HG02642 (cell line): ENCODE measurements around the gene GAA.
"Not testable (repeated sequence)": the region's sequence is repeated elsewhere in the genome, so short reads cannot be mapped to it uniquely, and the experiment has no call there.

ENCODE experiments used
- ATAC-seq: cut with Tn5 transposase; IDR thresholded peaks from one replicate; pipeline ENCODE4 v1.9.1; 2021; ENCODE audit warnings: mild to moderate bottlenecking; ENCODE audit not compliant: unreplicated experiment, poor library complexity

Gene GAA

DNA sequence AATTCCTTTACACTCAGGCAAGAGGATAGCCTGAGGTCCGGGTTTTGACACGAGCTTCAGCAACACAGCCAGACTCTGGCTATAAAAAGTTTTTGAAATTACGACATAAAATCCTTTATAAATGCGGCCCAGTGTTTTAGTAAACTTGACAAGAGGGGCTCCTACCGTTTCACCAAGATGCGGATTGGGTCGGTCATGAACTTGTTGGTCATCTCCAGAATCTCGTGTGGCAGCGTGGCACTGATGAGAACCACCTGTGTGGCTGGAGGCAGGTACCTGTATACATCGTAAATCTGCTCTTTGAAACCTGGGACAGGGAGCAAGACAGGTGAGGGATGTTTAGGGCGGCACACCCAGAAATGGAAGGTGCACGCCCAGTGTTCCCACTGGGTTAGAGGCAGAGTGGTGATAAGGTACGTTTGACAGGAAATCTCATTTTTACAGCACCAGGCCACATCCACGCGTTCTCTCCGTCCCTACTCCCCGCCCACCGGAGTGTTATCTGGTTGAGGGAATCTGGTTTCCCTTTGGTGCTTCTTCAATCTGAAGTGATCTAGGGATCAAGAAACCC, 37.6 kb downstream of the GAA start:
- no peak for ATAC-seq

DNA sequence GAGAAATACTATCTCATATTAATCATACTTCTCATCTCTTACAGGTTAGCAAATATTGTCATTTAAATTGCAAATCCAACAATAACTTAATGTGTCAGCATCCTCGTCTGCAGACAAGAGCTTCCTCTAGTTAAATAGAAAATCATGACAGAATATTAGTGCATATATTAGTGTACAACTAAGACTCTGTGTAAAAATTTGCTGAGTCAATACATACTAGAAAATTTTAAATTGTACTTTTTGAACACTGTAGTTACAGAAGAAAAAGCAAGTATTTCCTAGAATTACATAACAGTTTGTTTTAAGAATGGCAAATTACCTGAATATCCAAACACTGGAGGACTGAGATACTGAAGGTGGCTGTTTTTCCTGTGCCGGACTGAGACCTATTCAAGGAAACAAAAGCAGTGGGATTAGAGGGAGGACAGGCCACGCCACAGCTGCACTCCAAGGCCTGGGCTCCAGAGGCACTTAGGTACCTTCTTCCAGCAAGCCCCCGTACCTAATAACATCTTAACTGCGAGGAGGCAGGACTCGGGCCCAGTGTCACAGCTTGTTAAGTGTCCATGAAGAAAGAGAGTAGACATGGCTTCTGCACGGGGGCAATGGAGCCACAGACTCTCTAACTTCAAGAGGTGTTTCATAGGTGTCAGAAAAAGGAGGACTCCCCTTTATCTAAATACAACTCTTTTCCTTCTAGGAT, 40.2 kb downstream of the GAA start:
- ATAC-seq, result no peak

DNA sequence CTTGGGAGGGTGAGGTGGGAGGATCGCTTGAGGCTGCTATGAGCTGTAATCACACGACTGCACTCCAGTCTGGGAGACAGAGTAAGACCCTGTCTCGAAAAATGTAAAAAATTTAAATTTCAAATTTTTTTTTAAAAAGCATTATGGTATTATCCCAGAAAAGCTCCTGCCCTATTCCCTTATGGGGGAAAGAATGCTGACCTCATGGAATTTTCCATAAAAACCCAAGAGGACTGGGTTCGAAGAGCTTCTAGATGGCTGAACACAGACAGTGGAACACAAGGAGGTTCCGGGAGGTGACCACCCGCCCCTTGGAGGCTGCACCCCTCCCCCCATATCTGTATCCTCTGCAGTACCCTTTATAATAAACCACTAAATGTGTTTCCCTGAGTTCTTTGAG, 41.5 kb downstream of the GAA start:
- no peak for ATAC-seq

DNA sequence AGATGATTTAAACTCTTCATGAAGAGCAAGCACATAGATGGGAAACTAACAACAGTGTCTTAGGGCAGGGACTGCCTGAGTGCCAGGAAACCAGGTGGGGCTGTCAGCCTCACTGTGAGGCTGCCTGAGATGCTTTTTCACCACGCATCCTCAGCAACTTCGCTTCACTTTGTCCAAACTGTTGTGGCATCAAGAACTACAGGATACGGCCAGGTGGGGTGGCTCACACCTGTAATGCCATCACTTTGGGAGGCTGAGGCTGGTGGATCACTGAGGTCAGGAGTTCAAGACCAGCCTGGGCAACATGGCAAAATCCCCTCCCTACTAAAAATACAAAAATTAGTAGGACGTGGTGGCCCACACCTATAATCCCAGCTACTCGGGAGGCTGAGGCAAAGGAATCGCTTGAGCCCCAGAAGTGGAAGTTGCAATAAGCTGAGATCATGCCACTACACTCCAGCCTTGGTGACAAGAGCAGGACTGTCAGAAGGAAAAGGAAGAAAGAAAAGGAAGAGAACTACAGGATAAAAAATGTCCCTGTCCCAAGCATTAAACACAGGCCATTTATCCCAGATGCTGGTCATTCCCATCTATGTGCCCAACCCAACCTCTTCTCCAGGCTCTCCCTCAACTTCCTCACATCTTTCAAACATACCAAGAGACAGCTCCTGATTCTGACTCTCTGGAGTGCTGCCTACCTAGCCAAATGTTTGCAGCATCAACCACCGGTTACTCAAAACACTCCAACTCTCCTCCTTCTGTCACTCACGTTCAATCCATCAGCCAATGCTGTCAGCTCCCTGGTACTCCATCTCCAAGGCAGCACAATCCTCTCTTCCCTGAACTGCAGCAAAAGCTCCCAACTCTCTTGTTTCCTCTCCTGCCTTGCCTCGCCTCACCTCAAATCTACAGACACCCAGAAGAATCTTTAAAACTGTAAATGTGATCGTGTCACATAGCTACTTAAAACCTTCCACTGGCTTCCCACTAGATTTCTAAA, 44.0 kb downstream of the GAA start:
- ATAC-seq, result no peak

DNA sequence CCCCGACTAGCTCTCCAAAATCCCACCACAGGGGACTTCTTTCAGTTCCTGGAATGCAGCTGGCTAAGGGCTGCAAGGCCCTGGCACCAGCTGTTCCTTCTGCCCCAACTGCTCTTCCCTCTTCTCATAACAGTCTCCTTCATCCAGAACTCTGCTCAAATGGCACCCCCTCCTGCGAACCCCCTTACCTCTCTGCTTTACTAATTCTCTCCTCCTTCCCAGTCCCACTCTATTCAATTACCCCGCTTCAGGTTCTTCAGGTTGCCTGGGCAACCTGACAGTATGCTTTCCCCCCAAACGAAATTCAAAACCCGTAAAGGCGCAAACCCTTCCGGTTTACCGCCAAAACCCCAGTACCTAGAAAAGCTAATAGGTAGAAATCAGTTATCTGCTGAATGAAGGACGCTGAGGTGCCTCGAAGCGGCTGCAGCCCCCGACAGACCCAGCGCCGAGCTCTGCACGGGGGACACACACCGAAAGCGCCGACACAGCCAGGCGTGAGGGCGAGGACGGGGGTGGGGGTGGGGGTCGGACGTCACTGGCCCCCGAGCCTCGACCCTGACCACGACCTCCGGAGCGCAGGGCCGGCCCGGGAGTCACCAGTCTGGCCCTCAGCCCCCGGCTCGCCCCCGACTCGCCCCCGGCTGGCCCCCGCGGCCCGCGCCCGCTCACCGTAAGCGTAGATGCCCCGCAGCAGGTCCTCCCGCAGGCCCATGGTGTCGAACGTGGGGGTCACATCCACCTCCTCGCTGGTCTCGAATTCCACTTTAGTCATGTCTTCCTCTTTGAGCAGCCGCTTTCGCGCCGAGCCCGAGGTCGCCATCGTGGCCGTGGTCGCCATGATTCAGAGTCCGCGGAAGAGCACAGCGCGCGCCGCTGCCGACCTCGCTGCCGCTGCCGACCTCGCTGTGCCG, 45.0 kb downstream of the GAA start:
- ATAC-seq, result peak; percentile 34

DNA sequence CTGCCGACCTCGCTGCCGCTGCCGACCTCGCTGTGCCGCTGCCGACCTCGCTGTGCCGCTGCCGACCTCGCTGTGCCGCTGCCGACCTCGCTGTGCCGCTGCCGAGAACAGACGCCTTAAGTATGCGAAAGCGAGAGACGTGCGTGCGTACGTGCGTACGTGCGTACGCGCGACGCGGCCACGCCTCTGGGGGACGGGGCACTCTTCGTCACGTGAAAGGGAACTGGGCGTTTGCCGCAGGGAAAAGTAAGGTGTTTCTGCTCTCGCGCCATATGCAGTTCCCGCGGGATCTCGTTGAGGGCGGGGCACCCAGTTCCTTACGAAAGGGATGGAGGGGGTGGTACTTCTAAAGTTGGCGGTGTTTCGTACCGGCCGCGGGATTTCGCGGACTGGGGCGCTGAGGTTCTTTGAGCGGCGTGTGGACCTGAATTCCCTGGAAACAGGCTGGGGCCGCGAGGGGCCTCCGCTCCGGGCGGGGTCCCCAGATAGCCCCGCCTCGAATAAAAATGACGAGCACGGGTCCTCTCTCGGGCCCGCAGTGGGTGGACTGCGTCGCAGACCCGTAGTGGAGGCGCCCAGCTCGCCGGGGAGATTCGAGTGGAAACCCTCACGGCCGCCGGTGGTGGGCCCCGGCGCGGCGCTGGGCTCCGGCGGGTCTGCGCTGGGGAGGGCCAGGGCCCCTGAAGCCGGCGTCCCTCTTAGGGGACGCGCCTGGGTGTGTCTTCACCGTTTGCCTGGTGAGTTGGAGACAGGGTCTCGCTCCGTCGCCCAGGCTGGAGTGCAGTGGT, 45.8 kb downstream of the GAA start, which contains the start of gene EIF4A3:
TSS of gene EIF4A3 (minus strand) at position 94 of the 788 bp plus-strand sequence. CDS start 167 bp downstream, outside the sequence.
- peak; percentile 84 for ATAC-seq

DNA sequence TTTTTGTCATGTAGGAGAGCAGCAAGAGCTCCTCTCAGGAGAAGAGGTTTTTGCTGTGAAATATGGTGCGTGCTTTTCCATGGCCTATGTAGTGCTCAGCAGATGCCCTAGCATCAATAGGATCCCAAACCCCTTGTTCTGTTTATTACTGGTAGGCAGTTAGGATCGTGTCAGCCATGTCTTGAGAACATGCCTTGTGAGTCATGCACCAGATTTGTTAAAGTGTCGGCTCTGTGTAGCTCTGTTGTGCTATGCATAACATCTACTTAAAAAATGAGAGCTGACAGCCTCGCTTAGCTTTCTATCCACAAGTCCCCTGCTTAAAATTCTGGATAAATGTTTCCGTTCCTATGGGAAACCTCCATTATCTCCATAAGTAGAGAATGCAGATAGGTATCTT, 50.0 kb downstream of the GAA start:
- ATAC-seq, result no peak

DNA sequence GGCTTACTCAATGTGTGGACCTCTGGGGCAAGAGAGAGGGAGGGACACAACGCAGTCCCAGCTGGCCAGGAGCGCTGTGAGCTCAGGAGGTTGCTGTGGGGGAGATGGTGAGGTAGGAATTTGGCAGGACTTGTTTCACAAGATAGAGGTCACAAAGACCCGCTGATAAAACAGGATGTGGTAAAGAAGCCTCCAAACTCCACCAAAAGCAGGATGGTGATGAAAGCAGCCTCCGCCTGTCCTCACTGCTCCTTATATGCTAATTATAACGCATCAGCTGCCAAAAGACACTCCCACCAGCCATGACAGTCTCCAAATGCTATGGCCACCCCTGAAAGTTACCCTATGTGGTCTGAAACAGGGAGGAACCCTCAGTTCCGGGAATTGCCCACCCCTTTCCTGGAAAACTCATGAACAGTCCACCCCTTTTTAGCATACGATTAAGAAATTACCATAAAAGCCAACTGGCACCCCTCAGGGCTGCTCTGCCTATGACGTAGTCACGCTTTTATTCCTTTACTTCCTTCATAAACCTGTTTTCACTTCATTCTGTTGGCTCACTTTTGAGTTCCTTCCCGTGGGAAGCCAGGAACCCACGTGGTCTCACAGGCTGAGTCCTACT, 50.8 kb downstream of the GAA start:
- ATAC-seq, result no peak

DNA sequence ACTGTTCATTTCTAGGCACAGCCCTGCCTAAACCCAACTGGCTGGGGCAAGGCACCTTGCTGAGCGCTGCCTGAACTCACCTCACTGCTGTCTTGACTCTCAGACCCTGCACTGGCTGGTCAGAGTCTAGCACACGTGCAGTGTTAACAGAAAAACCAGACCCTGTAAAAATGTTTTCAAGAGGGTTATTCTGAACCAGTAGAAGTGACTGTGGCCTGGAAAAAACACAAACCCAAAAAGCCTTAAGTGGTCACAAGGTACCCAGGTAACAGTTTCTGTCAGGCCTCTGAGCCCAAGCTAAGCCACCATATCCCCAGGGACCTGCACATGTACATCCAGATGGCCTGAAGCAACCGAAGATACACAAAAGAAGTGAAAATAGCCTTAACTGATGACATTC, 51.6 kb downstream of the GAA start:
- peak; percentile 59 for ATAC-seq

DNA sequence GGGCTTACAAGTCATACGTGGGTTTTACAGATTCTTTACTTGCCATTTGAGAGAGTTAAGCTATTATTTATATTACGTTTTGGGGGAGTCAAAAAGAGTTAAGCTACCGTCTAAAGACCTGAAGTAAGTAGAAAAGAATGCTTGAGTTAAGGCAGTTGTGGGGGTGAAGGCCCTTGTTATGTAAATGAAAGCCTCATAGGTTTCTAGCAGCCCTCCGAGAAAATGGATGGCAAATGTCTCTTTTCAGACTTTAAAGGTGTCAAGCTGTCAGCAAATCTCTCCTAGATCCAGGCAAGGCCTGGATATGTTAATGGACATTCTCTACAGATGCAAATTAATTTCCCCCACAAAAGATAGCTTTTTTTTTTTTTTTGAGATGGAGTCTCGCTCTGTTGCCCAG, 52.8 kb downstream of the GAA start:
- ATAC-seq, result no peak

DNA sequence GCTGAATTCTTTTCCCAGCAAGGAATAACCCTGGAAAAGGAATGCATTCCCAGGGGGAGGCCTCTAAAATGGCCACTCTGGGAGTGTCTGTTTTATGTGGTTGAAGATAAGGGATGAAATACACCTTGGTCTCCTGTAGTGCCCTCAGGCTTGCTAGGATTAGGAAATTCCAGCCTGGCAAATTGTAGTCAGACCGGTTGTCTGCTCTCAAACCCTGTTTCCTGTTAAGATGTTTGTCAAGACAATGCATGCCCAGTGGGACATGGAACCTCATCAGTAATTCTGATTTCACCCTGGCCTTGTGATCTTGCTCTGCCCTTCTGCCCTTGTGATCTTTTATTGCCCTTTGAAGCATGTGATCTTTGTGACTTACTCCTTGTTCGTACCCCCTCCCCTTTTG, 54.2 kb downstream of the GAA start:
- ATAC-seq, result not testable (repeated sequence)

DNA sequence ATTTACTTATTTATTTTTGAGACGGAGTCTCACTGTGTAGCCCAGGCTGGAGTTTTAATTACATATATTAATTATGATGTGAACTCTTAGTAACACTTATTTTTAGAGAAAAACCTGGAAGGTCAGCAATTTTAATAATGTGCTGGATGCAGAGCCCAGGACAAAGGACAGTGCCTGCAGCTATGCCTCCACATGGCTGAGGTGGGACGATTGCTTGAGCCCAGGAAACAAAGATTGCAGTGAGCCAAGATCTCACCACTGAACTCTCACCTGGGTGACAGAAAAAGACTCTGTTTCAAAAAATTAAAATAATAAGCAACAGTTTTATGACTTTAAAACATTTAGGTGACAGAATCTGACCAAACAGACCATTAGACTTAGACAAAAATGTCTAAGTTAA, 57.5 kb downstream of the GAA start:
- ATAC-seq, result no peak

DNA sequence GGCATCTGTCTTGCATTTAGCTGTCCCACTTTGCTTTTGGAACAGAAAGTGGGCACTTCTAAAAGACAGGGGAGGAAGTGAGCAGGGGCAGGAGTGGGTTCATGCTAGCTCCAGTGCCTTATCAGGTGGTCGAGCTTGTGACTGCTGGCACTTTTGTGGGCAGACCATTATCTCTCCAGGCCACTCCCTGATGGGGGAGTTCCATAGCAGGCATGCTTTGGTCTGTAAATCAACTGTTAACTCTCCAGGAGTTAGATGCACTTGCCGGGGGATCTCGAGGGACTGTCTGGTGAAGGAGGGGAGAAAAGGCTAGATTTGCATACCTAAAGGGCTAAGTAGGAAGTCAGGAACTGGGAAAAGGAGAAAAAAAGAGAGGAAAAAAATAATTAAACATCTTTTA, 59.2 kb downstream of the GAA start:
- ATAC-seq, result no peak

DNA sequence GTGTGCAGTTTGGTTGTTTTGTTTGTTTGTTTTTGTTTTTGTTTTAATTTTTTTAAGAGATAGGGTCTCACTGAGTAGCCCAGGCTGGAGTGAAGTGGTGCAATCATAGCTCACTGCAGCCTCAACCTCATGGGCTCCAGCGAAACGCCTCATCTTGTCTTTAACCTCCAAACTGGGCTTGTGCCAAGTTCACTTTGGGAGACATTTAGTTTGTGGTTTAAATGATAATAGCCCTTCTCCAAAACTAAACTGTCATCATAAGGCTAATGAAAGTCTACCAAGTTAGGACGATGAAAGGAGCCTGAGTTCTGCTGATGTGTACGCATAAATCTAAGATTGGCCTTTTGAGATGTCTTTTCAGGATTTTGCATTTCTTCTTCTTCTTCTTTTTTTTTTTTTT, 62.0 kb downstream of the GAA start:
- ATAC-seq, result no peak

DNA sequence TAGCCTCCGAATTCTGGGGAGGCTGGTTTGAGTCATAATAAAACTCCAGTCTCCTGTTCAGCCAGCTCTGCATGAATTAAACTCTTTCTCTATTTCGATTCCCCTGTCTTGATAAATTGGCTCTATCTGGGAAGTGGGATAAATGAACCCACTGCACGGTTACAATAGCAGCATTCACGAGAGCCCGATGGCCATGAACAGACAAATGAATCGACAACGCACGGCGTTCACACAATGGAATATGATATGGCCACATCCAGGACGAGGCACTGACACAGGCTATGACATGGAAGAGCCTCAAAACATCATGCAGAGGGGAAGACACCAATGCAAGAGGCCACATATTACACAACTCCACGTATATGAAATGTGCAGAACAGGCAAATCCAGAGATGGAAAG, 62.8 kb downstream of the GAA start:
- ATAC-seq, result no peak

DNA sequence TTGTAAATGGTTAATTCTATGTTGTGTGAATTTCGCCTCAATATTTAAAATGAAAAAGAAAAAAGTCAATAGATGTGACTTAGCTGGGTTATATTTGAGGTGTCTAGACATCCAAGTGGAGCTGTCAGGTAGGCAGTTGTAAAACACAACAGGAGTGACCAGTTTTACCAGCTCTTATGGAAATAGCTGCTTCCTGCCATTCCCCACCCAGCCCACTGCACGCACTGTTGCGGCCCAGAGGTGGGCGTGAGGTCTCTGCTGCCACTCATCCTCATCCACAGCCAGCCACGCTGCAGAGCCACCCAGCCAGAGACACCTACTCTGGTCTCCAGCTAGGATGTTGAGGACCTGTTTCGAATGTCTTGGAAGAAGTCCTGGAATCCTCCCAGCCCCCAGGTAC, 65.1 kb downstream of the GAA start:
- no peak for ATAC-seq

DNA sequence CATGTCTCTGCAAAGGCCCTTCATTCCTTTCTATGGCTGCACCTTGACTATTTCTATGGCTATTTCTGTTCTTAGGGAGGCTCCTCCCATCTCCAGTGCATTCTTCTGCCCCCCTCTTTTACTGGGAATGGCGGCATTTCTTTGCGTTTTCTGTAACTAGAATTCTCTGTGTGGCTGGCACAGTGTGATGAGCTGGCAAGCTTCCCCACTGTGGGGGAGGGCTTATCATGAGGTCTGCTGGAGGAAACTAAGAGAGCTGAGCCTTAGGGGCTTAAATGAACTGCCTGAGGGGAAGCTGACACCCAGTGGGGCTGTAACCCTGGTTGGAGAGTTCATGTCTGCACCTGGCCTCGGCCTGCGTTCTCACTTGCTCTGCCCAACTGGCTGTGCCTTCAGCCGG, 67.0 kb downstream of the GAA start:
- ATAC-seq, result no peak

DNA sequence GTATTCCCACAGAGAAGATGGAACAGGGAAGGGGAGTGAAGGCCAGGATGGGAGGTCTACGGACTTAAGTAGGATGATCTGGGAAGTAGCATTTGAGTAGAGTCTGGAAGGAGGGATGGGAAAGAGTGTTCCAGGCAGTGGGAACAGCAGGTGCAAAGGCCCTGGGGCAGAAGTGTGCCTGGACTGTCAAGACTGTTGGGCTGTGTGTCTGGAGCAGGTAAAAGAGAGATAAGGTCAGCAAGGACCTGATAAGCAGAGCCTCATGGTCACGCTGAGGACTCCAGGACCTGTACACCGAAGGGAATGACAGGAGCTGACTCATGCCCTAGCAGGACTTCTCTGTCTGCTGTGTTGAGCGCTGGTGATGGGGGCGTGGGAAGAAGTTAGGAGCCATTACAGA, 67.7 kb downstream of the GAA start:
- no peak for ATAC-seq
